Amniotic epithelial cell (primary cell): Measurements from ENCODE around the gene PCBP3.
A peak's percentile ranks its signal among the peaks of the same experiment; 100 is the strongest.
"Not testable (repeated sequence)": the region's sequence is repeated elsewhere in the genome, so short reads cannot be mapped to it uniquely, and the experiment has no call there.

Experiments used
- DNase-seq: peaks from one replicate; pipeline ENCODE4 v3.0.0-alpha.2; 2010; ENCODE audit warnings: low read depth

Gene PCBP3

DNA sequence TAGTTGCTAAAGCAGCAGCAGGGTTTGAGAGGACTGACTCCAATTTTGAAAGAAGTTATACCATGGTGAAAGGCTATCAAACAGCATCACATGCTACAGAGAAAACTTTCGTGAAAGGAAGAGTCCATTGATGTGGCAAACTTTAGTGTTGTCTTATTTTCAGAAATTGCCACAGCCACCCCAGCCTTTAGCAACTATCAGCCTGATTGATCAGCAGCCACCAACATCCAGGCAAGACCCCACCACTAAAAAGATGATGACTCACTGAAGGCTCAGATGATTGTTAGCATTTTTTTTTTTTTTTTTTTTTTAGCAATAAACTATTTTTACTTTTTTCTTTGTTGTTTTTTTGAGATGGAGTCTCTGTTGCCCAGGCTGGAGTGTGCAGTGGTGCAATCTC lies 35.3 kb downstream of the PCBP3 start:
- not testable (repeated sequence) for DNase-seq

- DNase-seq, result no peak
Observed at GRCh38 chr21:45680215-45680614, 36.7 kb downstream of the PCBP3 start.

- DNase-seq, result no peak
Observed at GRCh38 chr21:45695086-45695485, 51.6 kb downstream of the PCBP3 start.

GRCh38 chr21:45698493-45699184 lies 55.1 kb downstream of the PCBP3 start:
- DNase-seq, result peak; percentile 97

- DNase-seq, result no peak
Observed at GRCh38 chr21:45699251-45699942, 55.9 kb downstream of the PCBP3 start.

DNA sequence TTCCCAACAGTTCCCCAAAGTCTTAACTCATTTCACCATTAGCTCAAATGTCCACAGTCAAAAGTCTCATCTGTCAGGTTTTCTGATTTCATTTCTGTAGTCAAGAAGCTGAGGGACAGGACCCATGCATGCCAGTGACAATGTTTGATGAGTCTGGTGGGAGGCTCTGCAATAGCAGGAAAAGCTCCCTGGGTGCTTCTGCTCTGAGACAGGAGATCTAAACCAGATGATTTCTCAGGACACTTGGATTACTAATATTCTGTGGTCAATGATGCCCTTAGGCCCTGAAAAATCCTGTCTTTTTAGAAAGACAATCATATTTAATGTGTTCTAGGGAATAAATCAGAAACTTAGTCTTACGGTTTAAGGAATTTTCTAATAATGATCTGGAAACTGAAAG lies 56.4 kb downstream of the PCBP3 start:
- peak; percentile 34 for DNase-seq

DNA sequence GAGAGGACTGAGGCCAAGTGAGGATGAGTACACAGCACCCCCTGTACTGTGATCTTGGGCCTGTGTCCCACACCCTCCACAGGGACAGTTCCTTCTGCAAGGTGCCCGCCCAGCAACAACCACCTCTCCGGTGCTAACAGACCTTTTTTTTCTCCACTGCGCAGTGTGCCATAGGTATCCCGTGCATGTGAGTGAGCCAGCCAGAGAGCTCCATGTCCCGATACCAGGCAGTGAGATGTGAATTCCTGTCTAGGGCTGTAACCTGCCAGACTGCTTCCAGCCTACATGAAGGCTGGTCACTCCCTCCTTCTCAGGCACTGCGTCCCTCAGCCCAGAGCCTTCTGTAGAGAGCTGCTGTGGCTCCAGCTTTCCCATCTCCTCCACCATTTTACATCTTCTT lies 56.9 kb downstream of the PCBP3 start:
- DNase-seq, result no peak

DNA sequence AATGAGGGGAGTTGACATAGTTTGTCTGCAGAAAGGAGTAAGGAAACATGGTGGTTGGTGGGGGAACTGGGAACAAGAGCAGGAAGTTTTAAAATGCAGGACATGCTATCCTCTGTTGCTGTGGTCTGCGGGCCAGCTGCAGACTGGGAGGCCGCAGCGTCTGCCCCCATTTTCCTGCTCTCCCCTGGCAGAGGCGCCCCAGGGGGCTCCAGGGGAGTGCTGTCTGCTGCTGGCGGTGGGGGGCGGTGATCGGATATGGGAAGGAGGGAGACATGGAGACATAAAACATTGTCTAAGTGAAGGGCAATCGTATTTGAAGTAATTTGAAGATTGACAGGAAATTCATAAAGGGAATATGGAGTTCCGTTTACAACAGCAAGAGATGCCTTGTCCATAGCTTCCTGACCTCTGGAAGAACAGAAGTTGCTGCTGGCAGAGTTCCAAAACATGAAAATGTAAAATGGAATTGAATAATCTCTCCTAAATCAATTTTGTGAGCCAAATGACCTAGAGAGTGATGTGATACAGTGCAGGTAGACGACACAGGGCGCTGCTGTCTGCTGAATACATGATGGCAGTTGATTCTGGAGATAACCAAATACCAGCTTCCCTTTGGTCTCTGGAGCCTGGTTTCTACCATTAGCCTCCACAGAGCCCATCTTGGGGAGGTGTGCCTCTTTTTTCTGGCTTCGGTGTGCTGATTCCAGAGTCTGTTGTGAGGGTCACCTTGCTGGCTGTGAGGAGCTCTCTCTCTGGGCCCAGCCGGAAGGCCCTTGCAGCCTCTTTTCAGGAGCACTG lies 61.0 kb downstream of the PCBP3 start:
- DNase-seq, result no peak

DNA sequence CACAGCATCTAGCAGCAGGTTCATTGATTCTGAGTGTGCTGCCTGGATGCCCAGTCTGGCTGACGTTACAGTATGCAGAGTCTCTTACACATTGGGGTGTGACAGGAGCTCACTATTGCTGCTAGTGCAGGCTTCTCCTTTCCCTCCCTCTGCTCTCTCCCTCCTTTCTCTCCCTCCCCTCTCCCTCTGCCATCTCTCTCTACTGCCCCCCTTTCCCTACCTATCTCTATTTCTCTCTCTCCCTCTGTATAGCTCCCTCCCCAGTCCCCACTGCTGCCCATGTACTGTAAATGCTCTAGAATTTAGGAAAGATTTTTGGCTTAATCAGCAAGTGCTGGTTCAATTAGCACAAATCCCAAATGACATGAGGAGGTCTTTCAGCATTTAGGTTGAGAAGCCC lies 62.8 kb downstream of the PCBP3 start:
- no peak for DNase-seq

DNA sequence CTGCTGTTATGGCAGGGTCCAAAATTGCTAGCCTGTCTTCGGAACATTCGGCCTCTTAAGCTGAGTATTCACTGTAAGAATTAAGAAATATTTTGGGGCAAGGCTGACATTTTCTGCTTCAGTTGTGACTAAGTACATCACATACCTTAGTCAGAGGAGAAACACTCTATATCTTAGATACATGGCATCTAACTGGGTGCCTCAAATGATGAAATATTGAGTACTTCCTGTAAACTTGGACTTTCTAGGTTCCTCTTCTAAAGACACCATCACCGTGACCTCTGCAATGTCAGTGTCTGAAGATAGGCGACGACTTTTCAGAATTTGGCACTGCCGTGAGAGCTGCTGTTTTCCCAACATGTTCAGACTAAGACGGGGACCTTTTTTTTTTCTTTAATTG lies 65.6 kb downstream of the PCBP3 start:
- peak; percentile 29 for DNase-seq

- DNase-seq, result no peak
Observed at GRCh38 chr21:45709696-45710268, 66.3 kb downstream of the PCBP3 start.

DNA sequence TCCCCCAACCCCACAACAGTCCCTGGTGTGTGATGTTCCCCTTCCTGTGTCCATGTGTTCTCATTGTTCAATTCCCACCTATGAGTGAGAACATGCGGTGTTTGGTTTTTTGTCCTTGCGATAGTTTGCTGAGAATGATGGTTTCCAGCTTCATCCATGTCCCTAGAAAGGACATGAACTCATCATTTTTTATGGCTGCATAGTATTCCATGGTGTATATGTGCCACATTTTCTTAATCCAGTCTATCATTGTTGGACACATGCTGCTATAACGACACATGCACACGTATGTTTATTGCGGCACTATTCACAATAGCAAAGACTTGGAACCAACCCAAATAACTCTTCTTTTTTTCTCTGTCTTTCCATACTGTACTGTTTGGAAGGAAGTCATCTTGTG lies 66.8 kb downstream of the PCBP3 start:
- DNase-seq, result not testable (repeated sequence)

GRCh38 chr21:45713613-45714012 lies 70.1 kb downstream of the PCBP3 start:
- no peak for DNase-seq

- DNase-seq, result no peak
Observed at GRCh38 chr21:45715441-45715840, 71.9 kb downstream of the PCBP3 start.

- DNase-seq, result no peak
Observed at GRCh38 chr21:45718413-45718812, 74.9 kb downstream of the PCBP3 start.

- DNase-seq, result no peak
Observed at GRCh38 chr21:45719177-45719802, 75.8 kb downstream of the PCBP3 start.

DNA sequence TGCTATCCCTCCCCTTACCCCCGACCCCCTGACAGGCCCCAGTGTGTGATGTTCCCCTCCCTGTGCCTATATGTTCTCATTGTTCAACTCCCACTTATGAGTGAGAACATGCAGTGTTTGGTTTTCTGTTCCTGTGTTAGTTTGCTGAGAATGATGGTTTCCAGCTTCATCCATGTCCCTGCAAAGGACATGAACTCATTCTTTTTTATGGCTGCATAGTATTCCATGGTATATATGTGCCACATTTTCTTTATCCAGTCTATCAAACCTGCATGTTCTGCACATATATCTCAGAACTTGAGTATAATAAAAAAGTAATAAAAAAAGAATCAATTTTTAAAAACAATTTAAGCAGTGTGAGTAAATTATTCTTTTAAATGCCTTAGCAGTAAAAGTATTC lies 76.7 kb downstream of the PCBP3 start:
- not testable (repeated sequence) for DNase-seq

DNA sequence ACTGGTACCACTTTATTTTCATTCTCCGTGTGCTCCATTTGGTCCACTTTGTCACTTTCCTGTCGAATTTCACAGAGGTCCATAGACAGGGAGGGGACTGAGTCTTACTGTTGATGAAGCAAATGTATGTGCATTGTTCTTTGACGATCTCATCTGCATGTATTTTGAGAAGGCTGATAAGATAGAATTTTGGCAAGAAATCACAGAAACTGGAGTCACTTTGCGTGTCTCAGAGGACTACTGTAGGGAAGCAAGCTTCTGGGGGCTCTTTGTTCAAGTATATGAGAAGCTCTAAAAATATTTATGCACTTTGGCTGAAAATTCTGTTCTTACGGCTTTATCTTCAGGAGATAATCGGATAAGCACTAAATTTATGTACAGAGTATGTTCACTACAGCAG lies 78.1 kb downstream of the PCBP3 start:
- no peak for DNase-seq

- no peak for DNase-seq
Observed at GRCh38 chr21:45723049-45723958, 79.8 kb downstream of the PCBP3 start.

DNA sequence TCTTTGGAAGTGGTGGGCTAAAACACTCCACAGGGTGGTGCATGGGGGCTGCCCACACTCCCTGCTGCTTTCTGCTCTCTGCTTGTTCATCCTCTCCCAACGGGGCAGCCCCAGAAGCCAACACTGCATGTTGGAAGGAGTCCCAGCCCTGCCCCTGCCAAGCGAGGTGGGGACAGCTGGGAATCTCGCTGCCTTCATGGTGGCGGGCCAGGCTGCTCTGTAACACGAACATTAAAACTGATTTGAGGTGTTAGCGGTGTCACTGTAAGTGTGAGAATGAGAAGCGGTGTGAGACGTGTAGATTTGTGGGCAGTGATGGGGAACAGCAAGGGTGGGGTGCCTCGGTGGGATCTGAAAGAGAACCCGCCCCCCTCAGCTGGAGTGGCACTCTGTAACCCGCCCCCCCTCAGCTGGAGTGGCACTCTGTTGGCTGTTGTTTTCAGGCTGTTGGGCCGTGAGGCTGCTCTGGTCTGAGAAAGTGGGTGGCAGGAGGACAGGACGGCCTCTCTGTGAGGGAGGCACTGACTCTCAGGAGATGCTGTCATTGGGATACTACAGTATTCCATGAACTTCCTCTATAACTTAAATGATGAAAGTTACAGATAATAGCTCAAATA lies 80.9 kb downstream of the PCBP3 start:
- DNase-seq, result no peak
